ENCODE results near the gene LMNB1. TPM values are rescaled to one million over a fixed set of nuclear protein-coding genes. Genes with fewer than 3 reads are reported as not detected.

LMNB1 gene, protein sequence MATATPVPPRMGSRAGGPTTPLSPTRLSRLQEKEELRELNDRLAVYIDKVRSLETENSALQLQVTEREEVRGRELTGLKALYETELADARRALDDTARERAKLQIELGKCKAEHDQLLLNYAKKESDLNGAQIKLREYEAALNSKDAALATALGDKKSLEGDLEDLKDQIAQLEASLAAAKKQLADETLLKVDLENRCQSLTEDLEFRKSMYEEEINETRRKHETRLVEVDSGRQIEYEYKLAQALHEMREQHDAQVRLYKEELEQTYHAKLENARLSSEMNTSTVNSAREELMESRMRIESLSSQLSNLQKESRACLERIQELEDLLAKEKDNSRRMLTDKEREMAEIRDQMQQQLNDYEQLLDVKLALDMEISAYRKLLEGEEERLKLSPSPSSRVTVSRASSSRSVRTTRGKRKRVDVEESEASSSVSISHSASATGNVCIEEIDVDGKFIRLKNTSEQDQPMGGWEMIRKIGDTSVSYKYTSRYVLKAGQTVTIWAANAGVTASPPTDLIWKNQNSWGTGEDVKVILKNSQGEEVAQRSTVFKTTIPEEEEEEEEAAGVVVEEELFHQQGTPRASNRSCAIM
- total RNA-seq, result 64.5 and 85.3 TPM in 2 replicates

DNA sequence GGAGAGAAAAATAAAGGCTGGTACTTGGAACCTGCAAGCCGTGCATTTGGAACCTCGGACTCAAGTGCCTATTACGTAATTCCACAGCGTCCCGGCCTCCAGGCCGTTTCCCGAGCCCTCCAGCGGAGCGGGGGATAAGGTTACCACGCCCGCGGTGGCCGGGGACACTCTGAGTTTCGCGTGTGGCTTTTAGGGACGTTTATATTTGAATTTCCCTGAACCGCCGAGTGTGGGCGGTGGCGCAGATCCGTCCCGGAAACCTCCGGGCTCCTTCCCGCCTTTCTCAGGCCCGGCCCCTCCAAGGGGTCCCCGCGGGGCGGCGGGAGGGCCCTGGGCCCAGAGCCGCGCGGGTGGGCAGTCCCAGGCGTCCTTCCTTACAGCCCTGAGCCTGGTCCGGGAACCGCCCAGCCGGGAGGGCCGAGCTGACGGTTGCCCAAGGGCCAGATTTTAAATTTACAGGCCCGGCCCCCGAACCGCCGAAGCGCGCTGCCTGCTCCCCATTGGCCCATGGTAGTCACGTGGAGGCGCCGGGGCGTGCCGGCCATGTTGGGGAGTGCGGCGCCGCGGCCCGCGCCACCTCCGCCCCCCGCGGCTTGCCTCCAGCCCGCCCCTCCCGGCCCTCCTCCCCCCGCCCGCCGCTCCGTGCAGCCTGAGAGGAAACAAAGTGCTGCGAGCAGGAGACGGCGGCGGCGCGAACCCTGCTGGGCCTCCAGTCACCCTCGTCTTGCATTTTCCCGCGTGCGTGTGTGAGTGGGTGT is at the start of gene LMNB1:
Gene LMNB1, plus strand, starts transcription at position 638 of the 758 bp plus-strand sequence. CDS start 373 bp downstream, outside the sequence.

Other genes starting within 250 kb of the LMNB1 start
- gene ALDH7A1, start 181.9 kb upstream of the LMNB1 start, total RNA-seq, result 36.2 and 52.1 TPM in 2 replicates
- gene PHAX, start 176.2 kb upstream of the LMNB1 start, total RNA-seq, result 32.7 and 40.8 TPM in 2 replicates

All from airway epithelial cell (primary cell).